ENCODE results near the gene MOGAT1. TPM values are rescaled to one million over a fixed set of nuclear protein-coding genes. Genes with fewer than 3 reads are reported as not detected.

MOGAT1 gene
- polyA plus RNA-seq (2011; rRNA removed) (not detected in 2 replicates), polyA plus RNA-seq (2017; fragmentation: RNase III; extraction: RNeasy Plus Mini Kit Qiagen cat#74134 plus additional on column Dnase treatment) (not detected in 3 replicates), polyA minus RNA-seq (2011; rRNA and poly(A)+ RNA removed) (not detected in 2 replicates)
- polyA plus RNA-seq (2012; cell fraction: cytosol; rRNA removed), result not detected in 2 replicates
- polyA plus RNA-seq (2012; cell fraction: nucleus; rRNA removed), result not detected in 2 replicates

GRCh38 chr2:222671259-222672067 is at the start of gene MOGAT1:
TSS of gene MOGAT1 (plus strand) at chr2:222671658. CDS start at chr2:222671786, 128 bp downstream.
- DNase-seq (ENCODE audit: low read depth in 1 of 2, low spot score in 1 of 2), result peak in 1 of 2 experiments; percentile 11
- ATAC-seq, result peak; percentile 87 to 90
- no peak for FAIRE-seq
- peak within 1 kb of the TSS; percentile 46 for H3K4me3 ChIP-seq
- peak within 1 kb of the TSS; percentile 83 for H3K4me2 ChIP-seq
- TF ChIP-seq E2F6 (IDR thresholded peaks at IDR 0.05; ENCODE audit: borderline replicate concordance, low read depth) (peak; percentile 51; the same call in 1 of the 2 replicates), USF2 (IDR thresholded peaks at IDR 0.05) (no peak), REST (IDR thresholded peaks at IDR 0.05) (no peak), HES2 (IDR thresholded peaks at IDR 0.05) (no peak), FOSB (CRISPR knock-in tag; IDR thresholded peaks at IDR 0.05) (no peak), MAX (IDR thresholded peaks at IDR 0.05) (peak; percentile 51)
- peak within 1 kb of the TSS; percentile 8 to 78; a peak in 4 of 6 replicates for H3K27ac ChIP-seq
- ChIA-PET CTCF (interaction anchor here (1.2 to 2.3 kb wide), 2 partner anchors 9 to 19 kb away, joined by 3 to 9 read pairs; no protein-coding TSS in a partner anchor), POLR2A (no interaction called here)
- peaks cover 4% of the 10 kb centered on the region; the same call in 1 of the 3 replicates for H3K4me1 ChIP-seq
- no peaks in the 10 kb centered on the region for H3K9me3 ChIP-seq
- 19% methylated on average over 25 of the region's 66 CpGs for WGBS (ENCODE audit: missing lambda C conversion rate)

GRCh38 chr2:222621893-222622292 is 49.6 kb upstream of the MOGAT1 start:
- ATAC-seq, result no peak
- CTCF ChIA-PET, result no interaction called here

More at GRCh38 chr2:222621893-222622292, 49.6 kb upstream of the MOGAT1 start:
- DNase-seq (ENCODE audit: low read depth in 1 of 2, low spot score in 1 of 2) (no peak), FAIRE-seq (no peak)
- Histone ChIP-seq H3K27ac (no peak overlapping the region), H3K9me3 (no peaks in the 10 kb centered on the region), H3K4me2 (no peak overlapping the region), H3K4me1 (no peaks in the 10 kb centered on the region), H3K4me3 (no peak overlapping the region)
- 90% methylated on average over 4 of the region's 4 CpGs for WGBS (ENCODE audit: missing lambda C conversion rate)
- no peak for TF ChIP-seq BCL3 (IDR thresholded peaks at IDR 0.05)
- no peak for TF ChIP-seq JUNB (IDR thresholded peaks at IDR 0.05)
- TF ChIP-seq POLR2AphosphoS2 (conservative IDR thresholded peaks at IDR 0.05; ENCODE audit: low read length), result no peak
- no peak for TF ChIP-seq POLR2A (IDR thresholded peaks at IDR 0.05; ENCODE audit: low read length)
- TF ChIP-seq FOSB (CRISPR knock-in tag; IDR thresholded peaks at IDR 0.05), result no peak
- TF ChIP-seq EHMT2 (IDR thresholded peaks at IDR 0.05; ENCODE audit: low read depth), result no peak
- TF ChIP-seq MAX (IDR thresholded peaks at IDR 0.05), result no peak
- no peak for TF ChIP-seq RARB (CRISPR knock-in tag; IDR thresholded peaks at IDR 0.05)
- TF ChIP-seq ZNF302 (CRISPR knock-in tag; IDR thresholded peaks at IDR 0.05), result no peak
- no peak for TF ChIP-seq HES2 (IDR thresholded peaks at IDR 0.05)
- TF ChIP-seq PBX3 (IDR thresholded peaks at IDR 0.05), result no peak
- TF ChIP-seq CBX8 (IDR thresholded peaks at IDR 0.05), result no peak
- no peak for TF ChIP-seq MAFK (IDR thresholded peaks at IDR 0.05; ENCODE audit: partially characterized antibody)
- TF ChIP-seq CBX2 (IDR thresholded peaks at IDR 0.05; ENCODE audit: borderline replicate concordance, low read depth), result no peak
- TF ChIP-seq FOXS1 (CRISPR knock-in tag; IDR thresholded peaks at IDR 0.05), result no peak
- POLR2A ChIA-PET, result no interaction called here
